Heart right ventricle (tissue), 16 donors: ENCODE data around the gene WDR49. TPM values are rescaled to one million over a fixed set of nuclear protein-coding genes. Genes with fewer than 3 reads are reported as not detected.

Source experiments
- ATAC-seq, 8 donors: fragments of 200-7000 bp; cut with Tn5 transposase; one replicate each; pipeline ENCODE4 v1.9.1; 2020; ENCODE audit warnings: mild to moderate bottlenecking in 8 of 8, moderate library complexity in 8 of 8, moderate number of reproducible peaks in 1 of 8
- DNase-seq, 2 donors: peaks; one replicate each; pipeline ENCODE4 v3.0.0-alpha.2; 2020
- H3K27ac ChIP-seq, 10 donors: fragments of 200-600 bp; sonication (generic) in 2 of 10; one replicate each; pipeline versions ENCODE4 v1.5.0 to v1.8.0; 2020 to 2022; ENCODE audit warnings: mild to moderate bottlenecking in 3 of 10
- H3K27me3 ChIP-seq, 7 donors: fragments of 200-600 bp; one replicate each; pipeline ENCODE4 v1.8.0; 2021 to 2022; ENCODE audit warnings: mild to moderate bottlenecking in 2 of 7
- H3K36me3 ChIP-seq, 9 donors: fragments of 200-600 bp; sonication (generic) in 1 of 9; one replicate each; pipeline versions ENCODE4 v1.5.0 to v1.8.0; 2020 to 2022; ENCODE audit warnings: mild to moderate bottlenecking in 2 of 9
- H3K4me1 ChIP-seq, 9 donors: fragments of 200-600 bp; sonication (generic) in 1 of 9; one replicate each; pipeline versions ENCODE4 v1.5.0 to v1.8.0; 2020 to 2022; ENCODE audit warnings: mild to moderate bottlenecking in 4 of 9
- H3K4me3 ChIP-seq, 10 donors: fragments of 200-600 bp; sonication (generic) in 2 of 10; one replicate each; pipeline versions ENCODE4 v1.5.0 to v1.8.0; 2020 to 2022; ENCODE audit warnings: mild to moderate bottlenecking in 7 of 10, moderate library complexity in 2 of 10
- H3K9me3 ChIP-seq, 11 donors: fragments of 200-600 bp in 10 of 11; sonication (generic) in 2 of 11; one replicate each; pipeline versions ENCODE4 v1.5.0 to v1.8.0; 2013 to 2022; ENCODE audit warnings: mild to moderate bottlenecking in 2 of 11, control low read depth in 1 of 11, moderate library complexity in 1 of 11
- CTCF ChIP-seq, 9 donors: fragments of 200-600 bp; sonication (generic) in 2 of 9; IDR thresholded peaks; one replicate each; pipeline versions ENCODE4 v1.5.0 to v1.8.0; 2021 to 2022; ENCODE audit warnings: antibody characterized with exemption in 9 of 9, mild to moderate bottlenecking in 5 of 9, moderate library complexity in 1 of 9
- WGBS, 2 donors: extraction: QIAGEN DNeasy Blood & Tissue Kit; methylation state at CpG; one replicate each; pipeline ENCODE4 v1.1.7; 2013; ENCODE audit warnings: inconsistent platforms in 1 of 2; 5-methylcytosine and 5-hydroxymethylcytosine counted together
- intact Hi-C, 10 donors: fragments of 100-400 bp; cut with DNase I; formaldehyde crosslinking; loops; one replicate each; pipeline versions ENCODE4 v1.11.1 to v1.14.2; 2022
- polyA plus RNA-seq, 2 donors: library from polyadenylated mRNA; stranded (reverse); fragments of 200-250 nt; gene quantifications; one replicate each; pipeline ENCODE4 v1.2.3, GENCODE V29; 2013
- total RNA-seq, 10 donors: library from RNA; stranded (reverse); fragmentation: NEBNext Ultra II Directional in 3 of 10; extraction: Animal tissue kit (Norgen Biotek cat#: 25700) in 3 of 10; gene quantifications; one replicate each; pipeline versions ENCODE4 v1.2.1 to v1.2.4, GENCODE V29; 2021 to 2023
- donor health status: Arrhythmogenic right ventricular cardiomyopathy.
- donor health status: ischemic (EF 13 %, LVEDD 7.1; RV severe dilation, severe dysfunction).
- donor health status: healthy with polysubstance abuse.
- donor health status: DM: no; HTN: yes; CAD: no.
- donor health status: DM: no; HTN: no; CAD: no.
- donor health status: ischemic (EF 25% LVEDD 6.9; RV normal size, moderate dysfunction).
- donor health status: ischemic (EF 25% LVEDD 5.7; RV mildly dilated, moderate dysfunction).
- donor health status: healthy.
- donor health status: DM: yes; HTN: yes; CAD: no.
- donor health status: Ischemic cardiomyopathy.
- donor health status: ischemic (EF 35%, LVEDD 5.7; RV mildly dilated, moderate dysfunction).
- donor health status: nonischemic (EF 11% LVEDD 7.7; RV severe dilation, severe dysfunction).
- donor health status: DM: yes; HTN: yes; CAD: no.
- donor health status: PGD.
- donor health status: ischemic (EF 29% LVEDD 5.4; RV normal size, mild dysfunction).
- donor health status: nonischemic (EF 23%, LVEDD 6.1; RV moderate dilation, normal function).

The WDR49 gene
- total and polyA plus RNA-seq, 12 donors, result 0.06 to 6.6 (median 2.1) TPM

GRCh38 chr3:167538081-167538480, 115.7 kb downstream of the WDR49 start:
- WGBS, 2 donors, result 42 to 58% methylated on average over 1 of the region's 1 CpG
- TF ChIP-seq CTCF (IDR thresholded peaks at IDR 0.05), result no peak
- Histone ChIP-seq H3K4me3 (no peak overlapping the region), H3K27ac (no peak overlapping the region), H3K9me3 (peaks cover 0 to 24% (median 4%) of the 10 kb centered on the region in 11 donors), H3K27me3 (no peaks in the 10 kb centered on the region), H3K36me3 (no peaks in the 10 kb centered on the region), H3K4me1 (no peaks in the 10 kb centered on the region)
- DNase-seq, result no peak
- ATAC-seq, result no peak
- intact Hi-C loops, result no loop called here

- Histone ChIP-seq H3K4me3 (no peak overlapping the region), H3K27me3 (no peaks in the 10 kb centered on the region), H3K4me1 (no peaks in the 10 kb centered on the region), H3K27ac (no peak overlapping the region), H3K9me3 (peaks cover 0 to 22% (median 0%) of the 10 kb centered on the region in 11 donors), H3K36me3 (no peaks in the 10 kb centered on the region)
- ATAC-seq (no peak), DNase-seq (no peak)
- intact Hi-C loops, result no loop called here
- no peak for TF ChIP-seq CTCF (IDR thresholded peaks at IDR 0.05)
Measured at GRCh38 chr3:167521006-167521355, 132.8 kb downstream of the WDR49 start.

GRCh38 chr3:167520266-167521005, 133.3 kb downstream of the WDR49 start:
- Histone ChIP-seq H3K4me3 (no peak overlapping the region), H3K27ac (no peak overlapping the region), H3K36me3 (no peaks in the 10 kb centered on the region), H3K4me1 (no peaks in the 10 kb centered on the region), H3K9me3 (peaks cover 0 to 22% (median 0%) of the 10 kb centered on the region in 11 donors), H3K27me3 (no peaks in the 10 kb centered on the region)
- no peak for DNase-seq
- TF ChIP-seq CTCF (IDR thresholded peaks at IDR 0.05), result no peak
- no peak for ATAC-seq
- 86 to 96% methylated on average over 2 of the region's 2 CpGs for WGBS, 2 donors
- intact Hi-C loops, result no loop called here

- no peaks in the 10 kb centered on the region for H3K36me3 ChIP-seq
- DNase-seq, result no peak
- intact Hi-C loops, result no loop called here
Measured at GRCh38 chr3:167507954-167508353, 145.8 kb downstream of the WDR49 start.

More at GRCh38 chr3:167507954-167508353, 145.8 kb downstream of the WDR49 start:
- Histone ChIP-seq H3K4me1 (no peaks in the 10 kb centered on the region), H3K27me3 (no peaks in the 10 kb centered on the region), H3K4me3 (no peak overlapping the region), H3K9me3 (no peaks in the 10 kb centered on the region), H3K27ac (no peak overlapping the region)
- no peak for ATAC-seq
- no peak for TF ChIP-seq CTCF (IDR thresholded peaks at IDR 0.05)
- 84 to 90% methylated on average over 1 of the region's 1 CpG for WGBS, 2 donors
